HK-2 (cell line): ENCODE measurements around the gene ZCCHC10.
"Not testable (repeated sequence)": the region's sequence is repeated elsewhere in the genome, so short reads cannot be mapped to it uniquely, and the experiment has no call there.

Source experiments
- DNase-seq: peaks from one replicate; pipeline ENCODE4 v3.0.0-alpha.2; 2018; ENCODE audit not compliant: unreplicated experiment

ZCCHC10 gene

DNA sequence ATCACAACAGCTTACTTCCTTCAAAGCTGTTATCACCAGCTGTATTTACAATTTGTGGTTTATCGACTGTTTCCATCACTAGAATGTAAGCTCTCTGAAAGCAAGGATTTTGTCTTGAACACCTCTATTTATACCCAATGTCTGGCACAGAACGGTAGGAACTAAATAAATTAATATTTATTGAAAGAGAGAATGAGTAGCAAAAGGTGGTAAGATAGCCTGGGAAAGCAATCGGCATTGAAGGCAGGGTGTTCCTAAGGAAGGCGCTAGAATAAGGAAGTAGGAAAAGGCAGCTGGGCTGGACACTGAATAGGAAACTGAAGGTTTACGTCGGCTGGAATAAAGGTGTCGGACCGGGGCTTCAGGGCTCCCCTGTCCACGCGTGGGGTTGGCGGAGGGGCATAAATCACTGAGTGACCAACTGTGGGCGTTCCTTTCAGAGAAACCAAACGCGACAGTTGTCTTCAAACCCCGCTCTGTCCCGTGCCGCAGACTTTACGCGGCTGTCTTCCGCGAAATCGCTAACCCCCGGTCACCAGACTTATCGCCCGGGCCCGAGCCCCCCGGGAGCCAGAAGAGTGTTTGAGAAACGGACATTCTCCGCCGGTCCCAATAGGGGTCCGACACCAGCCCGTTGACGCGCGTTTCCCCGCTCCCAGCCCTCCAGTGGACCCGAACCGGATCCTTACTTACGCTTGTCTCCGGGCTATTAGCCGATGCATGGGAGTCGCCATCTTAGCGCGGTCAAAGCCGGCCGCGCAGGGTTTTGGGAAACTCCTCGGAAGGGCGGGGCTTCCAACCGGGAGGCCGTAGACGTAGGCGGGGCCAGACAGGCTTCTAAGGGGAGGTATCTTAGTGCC lies at the start of gene ZCCHC10:
ZCCHC10 (minus strand) TSS at position 746 of the 860 bp plus-strand sequence; CDS start at position 734, 12 bp downstream.
- peak; percentile 80 for DNase-seq

DNA sequence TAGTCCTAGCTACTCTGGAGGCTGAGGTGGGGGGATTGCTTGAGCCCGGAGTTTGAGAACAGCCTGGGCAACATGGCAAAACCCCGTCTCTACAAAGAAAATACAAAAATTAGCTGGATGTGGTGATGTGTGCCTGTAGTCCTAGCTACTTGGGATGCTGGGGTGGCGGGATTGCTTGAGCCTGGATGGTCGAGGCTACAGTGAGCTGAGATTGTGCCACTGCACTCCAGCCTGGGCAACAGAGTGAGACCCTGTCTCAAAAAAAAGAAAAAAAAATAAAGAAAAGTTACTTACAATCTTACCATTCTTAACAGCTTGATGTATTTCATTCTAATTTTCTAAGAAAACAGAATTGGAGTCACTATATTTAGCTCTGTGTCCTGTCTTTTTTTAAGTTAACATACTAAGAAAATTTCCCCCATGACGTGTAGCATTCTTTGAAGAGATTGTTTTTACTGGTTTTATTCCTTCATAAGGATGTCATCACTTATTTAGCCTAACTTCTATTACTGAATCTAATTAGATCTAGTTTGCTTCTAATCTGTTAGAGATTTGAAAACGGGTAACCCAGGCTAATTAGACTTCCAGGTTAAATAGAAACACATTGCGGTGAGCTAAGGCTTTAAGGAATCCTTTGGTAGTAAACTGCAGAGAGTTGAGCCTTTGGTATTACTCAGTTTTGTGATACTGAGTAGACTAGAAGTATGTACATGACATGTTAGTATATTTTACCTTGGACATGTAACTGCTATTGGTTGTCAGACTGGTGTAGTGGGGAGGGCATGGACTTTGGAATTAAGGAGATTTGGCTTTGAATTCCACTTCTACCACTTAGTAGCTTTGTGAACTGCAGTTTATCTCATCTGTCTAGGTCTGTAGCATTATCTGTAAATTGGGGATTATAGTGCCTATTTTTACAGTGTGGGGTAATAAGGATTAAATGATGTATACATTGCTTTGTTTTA lies 49.5 kb upstream of the ZCCHC10 start:
- no peak for DNase-seq

DNA sequence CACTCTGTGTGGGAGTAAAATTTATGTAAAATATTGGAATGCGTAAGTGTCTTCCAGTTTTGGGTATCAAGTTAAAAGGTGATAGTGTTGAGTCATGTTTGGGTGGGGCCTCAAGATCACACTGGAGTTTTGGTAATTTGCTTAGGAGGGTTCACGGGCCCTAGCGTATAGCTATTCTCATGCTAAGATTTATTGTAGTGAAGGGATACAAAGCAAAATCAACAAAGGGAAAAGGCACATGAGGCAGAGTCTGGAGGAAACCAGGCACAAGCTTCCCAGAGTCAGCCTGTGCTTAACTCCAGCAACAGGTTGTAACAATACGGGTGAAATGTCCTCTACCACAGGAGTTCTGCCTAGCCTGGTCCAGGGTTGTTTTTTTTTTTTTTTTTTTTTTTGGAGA lies 45.7 kb upstream of the ZCCHC10 start:
- no peak for DNase-seq

DNA sequence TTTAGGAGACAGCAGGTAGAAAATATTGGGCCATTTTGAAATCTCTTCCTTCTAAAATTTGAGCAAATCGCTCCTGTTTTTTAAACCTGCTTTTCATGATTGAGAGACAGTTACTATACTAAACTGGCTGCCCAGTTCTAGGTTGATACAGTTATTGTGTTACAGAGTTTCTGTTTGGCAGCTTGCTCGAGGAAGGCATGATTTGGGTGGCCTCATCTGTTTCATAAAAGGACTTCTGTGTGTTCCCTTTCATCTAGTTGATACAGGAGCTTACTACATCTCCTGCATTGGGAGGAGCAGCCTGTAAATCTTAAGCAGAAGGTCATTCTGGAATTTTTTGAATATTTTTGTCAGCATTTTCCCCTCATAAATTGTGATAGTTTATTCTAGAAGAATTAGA lies 39.7 kb upstream of the ZCCHC10 start:
- no peak for DNase-seq

DNA sequence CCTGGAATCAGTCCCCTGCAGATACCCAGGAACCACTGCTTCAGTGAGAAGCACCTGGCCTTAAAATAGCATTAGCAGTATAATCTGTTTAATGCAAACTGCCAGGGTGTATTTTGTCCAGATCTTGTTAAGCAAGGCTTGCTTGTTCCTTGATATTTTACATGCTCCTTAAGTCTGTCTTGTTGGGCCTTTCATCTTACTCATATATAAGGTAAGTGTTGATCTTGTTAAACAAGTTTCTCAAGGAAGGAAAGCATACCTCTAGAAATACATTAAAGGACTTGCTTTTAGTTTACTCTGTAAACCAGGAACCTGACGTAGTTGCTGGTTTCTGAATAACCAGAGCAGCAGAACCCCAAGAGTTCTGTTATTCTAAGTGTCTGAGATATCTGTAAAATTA lies 39.1 kb upstream of the ZCCHC10 start:
- DNase-seq = no peak

DNA sequence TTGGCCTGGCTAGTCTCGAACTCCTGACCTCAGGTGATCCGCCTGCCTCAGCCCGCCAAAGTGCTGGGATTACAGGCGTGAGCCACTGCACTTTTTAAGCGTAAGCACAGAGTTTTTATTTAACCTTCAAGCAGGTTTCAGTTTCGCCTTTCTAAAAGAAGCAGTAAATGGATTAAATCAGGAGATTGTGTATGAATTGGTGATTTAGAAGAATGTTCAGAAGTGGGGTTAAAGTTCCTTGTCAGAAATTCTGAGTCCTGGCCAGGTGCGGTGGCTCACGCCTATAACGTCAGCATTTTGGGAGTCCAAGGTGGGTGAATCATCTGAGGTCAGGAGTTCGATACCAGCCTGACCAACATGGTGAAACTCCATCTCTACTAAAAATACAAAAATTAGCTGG lies 37.6 kb upstream of the ZCCHC10 start:
- no peak for DNase-seq

DNA sequence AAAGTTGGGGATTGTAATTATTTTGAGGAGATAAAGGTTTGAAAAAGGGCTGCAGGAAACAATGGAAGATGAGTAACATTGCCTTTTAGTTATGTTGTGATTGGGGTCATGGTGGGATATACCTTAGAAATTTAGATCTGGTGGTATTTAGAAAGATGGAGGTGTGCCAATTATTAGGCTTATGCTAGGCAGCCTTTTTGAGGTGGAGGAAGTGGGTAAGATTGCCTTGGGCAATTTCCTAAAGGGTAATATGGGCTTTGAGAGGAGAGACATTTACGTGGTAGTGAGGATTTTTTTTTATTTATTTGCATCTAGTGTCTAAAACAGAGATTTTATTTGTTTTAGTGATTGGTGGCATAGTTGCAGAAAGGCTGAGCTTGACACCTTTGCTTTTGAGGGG lies 35.9 kb upstream of the ZCCHC10 start:
- no peak for DNase-seq

DNA sequence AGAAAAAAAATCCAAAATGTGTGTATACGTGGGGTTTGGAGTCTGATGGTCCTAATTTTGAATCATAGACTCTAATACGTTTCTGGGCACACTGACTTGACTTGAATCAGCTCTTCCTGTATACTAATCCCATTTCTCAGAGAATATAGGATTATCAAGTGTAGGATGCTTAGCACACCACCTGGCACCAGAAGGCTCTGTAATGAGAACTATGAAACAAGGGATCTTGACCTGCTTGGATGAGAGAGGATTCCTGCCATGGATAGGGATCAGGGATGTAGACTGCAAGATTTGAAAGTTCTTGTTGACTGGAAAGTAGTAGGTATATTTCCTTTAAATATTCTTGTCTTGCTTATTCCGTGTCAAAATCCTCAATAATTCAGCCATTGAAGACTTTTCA lies 33.3 kb upstream of the ZCCHC10 start:
- DNase-seq = no peak

DNA sequence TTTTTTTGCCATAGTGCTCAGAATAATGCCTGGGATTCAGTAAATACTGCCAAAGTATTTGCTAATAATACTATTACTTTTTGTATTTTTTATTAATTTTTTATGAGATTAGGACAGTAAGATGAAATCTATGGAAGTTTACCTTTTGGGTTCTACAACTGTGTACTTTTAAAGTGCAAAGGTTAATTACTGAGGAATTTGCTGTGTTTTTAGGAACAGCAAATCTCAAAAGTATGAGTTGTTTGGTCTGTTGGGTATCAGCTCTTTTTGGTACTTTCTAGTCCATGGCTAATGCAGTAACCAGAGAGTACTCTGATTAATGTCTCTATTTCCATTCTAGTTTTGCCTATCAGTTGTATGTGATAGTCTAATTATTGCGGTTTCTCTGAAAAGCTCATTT lies 30.5 kb upstream of the ZCCHC10 start:
- DNase-seq = no peak

DNA sequence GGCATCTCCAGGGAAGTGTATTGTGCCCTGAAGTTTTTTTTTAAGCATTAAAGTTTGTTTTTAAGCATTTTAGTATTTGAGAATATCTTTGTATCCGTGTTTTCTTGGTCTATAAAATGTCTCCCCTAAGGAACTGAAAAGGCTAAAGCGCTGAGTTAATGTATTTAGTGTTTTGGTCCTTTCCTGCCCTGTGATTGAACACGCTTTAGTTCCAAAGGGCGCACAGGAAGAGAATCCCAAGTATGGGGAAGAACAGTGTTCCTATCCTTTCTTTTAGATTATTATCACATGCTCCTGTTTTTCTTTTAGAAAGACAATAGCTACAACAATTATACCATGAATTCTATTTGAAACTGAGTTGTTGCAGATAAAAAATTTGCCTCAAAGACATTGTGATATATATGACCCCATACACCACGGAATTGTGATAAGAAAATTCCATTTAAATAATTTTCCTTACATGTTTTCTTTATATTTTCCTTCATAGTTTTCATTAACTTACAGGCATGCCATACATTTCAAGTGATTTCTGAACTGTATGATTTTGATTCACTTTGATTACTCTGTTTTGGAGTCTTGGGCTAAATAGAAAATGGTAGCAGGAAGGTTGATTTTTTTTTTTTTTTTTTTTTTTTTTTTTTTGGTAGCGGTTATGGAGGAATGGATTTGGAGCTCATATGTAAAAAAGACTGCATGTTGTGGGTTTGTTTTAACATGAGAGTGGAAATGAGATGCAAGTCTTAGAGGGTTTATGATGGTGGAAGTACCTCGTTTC lies 28.5 kb upstream of the ZCCHC10 start:
- DNase-seq = no peak

DNA sequence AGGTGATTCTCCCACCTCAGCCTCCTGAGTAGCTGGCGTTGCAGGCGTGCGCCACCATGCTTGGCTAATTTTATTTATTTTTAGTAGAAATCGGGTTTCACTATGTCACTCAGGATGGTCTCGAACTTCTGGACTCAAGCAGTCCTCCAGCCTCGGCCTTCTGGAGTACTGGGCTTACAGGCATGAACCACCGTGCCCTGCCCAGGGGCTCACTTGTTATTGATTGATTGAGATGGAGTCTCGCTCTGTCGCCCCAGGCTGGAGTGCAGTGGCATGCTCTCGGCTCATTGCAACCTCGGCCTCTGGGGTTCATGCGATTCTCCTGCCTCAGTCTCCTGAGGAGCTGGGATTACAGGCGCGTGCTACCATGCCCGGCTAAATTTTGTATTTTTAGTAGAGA lies 27.1 kb upstream of the ZCCHC10 start:
- no peak for DNase-seq

DNA sequence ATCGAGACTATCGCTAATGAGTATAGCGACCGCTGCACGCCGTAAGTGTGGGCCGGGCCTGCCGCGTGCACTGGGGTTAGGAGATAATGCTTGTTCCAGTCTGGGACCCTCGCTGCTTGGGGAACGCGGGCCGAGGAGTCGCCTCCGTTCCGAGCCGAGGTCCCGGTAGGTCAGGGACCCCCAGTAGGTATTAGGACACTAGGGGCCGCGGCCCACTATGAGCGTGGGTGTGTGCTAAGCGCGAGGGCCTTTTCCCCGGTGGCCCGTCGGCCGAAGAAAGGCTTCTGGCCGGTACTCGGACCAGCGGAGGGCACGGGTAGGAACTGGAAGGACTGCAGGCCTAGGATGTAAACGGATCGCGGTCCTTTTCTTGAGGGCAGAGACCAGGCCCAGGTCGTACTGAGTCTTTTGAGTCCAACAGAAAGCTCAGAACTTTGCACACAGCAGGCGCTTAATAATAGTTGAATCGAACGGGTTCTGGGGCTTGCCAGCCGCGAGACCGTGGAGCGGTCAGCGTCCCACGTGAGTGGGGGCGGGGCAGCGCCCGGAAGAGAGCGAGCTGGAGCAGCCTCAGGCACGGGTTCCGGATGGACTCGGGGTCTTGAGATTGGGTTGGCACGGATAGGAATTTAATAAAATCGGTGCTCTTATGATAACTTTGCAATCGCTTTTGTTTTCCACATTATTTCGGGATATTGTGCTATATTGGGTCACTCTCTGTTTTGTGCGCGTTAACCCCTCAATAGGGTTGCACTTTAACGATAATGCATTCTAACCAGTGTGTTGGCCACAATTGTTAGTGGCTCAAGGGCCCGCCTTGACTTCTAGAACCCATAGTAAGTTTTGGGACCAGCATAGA lies 26.2 kb upstream of the ZCCHC10 start:
- peak; percentile 51 for DNase-seq

DNA sequence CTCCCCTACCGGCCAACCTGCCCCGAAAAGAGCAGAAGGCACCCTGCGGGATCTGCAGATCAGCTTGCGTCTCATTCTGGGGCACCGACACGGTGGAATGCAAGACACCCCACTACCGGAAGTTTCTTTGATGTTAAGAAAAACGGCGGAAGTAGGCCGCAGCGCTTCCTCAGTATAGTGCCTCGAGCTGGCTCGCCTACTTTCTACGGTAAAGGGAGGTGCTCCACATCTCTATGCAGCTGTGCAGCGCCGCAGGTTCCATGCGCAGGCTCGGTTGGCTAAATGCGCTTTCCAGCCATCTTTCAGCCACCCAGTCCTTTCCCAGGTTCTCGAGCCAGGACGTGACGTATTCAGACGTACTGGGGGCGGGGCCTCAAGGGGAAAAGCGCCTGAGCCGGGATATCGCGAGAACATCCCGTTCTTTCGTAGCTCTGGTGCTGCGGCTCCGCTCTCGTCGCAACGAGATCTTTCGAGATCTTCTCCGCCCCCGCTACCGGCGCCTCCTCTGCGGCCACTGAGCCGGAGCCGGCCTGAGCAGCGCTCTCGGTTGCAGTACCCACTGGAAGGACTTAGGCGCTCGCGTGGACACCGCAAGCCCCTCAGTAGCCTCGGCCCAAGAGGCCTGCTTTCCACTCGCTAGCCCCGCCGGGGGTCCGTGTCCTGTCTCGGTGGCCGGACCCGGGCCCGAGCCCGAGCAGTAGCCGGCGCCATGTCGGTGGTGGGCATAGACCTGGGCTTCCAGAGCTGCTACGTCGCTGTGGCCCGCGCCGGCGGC lies 25.4 kb upstream of the ZCCHC10 start, which contains the start of gene HSPA4:
HSPA4 (plus strand) TSS at position 472 of the 775 bp plus-strand sequence; CDS start at position 710, 238 bp downstream.
- peak; percentile 92 for DNase-seq

DNA sequence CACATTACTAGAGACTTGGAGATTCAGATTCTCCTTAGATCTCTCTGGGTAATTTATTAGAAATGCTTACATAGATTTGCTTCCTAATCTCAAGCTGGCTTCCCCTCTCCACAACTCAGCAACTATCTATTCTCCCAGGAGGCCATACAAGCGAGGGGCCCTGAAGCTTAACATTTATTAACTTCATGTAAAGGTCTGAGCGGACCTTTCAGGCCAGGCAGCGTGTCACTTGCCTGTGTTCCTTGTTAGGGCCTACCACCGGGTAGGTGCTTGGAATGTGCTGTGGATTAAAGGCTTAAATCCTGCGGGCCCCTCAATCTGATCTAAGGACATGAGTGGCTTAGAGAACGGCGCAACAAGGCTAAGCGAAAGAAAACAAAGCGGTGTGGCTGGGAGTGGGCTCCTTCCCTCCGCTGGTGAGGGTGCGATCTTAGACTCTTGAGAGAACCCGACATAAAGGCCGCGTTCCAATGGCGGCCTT lies 24.8 kb upstream of the ZCCHC10 start:
- DNase-seq = no peak

DNA sequence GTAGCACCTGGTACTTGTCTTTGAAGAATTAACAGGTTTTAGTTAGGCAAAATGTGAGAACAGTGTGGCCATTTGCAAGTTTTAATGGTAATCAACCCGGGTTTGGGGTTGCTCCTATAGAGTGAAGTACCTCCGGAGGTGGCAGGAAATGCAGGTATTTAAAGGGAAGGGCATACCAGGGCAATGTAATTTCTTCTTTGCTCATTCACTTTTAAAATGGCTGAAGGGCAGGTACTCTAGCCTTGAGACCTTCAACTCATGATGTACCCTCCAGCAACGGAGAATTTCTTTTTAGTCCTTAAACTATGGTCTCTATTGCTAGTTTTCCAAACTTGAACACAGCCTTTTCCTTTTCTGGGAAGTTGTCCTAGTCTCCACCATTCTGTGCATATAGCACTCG lies 24.2 kb upstream of the ZCCHC10 start:
- no peak for DNase-seq

DNA sequence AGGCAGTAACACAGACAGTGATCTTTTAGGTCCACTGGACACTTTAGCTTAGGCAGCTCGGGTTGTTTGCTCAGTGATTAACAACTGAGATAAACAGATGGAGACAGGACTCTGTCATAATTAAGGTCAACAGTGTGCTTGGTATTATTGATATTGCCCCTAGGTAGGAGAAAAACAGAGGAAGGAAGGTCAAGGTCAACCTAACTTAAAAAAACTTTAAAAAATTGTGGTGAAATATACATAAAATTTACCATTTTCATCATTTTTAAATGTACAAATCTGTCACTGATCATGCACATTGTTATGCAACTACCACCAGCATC lies 23.3 kb upstream of the ZCCHC10 start:
- DNase-seq = no peak

DNA sequence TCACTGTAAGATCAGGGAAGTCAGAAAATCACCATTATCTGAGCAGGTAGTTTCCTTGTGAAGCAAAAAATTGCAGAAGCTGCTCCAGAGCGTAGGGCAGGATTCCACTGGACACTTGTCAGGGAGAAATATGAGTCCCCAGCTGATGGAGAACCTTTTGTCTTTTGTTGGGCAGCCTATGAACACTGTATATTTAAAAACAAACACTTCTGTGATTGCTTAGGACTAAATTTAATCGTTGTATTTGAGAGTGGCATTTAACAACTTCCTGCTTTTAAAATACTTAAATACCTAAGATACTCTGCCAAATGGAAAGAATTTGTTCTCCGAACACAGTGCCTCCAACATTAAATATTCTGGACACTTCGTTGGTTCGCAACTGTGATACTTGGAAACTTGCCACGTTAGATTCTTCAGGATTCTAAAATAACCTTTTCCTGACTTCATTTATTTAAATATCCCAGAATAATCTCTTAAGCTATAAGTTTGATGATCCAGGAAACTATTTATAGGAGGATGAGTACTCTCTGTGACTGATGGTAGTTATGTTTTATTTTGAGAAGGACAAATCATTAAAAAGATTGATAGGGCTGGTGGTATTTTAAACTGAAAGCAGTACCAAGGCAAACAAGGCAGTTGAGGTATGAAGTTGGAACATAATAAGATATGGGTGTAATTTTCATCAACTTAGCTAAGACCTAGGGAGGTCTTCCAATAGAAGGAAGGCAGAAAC lies 22.8 kb upstream of the ZCCHC10 start:
- no peak for DNase-seq

DNA sequence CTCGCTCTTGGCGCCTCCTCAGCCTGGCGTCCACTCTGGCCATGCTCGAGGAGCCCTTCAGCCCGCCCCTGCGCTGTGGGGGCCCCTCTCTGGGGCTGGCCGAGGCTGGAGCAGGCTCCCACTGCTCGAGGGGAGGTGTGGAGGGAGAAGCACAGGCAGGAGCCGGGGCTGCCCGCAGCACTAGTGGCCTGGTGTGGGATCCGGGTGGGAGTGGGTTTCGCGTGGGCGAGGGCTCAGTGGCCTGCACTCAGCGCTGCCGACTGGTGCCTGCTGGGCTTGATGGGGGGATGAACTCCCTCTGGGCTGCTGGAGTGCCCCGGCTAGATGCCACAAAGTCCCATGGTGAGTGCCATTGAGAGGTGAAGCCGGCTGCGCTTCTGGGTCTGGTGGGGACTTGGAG lies 21.1 kb upstream of the ZCCHC10 start:
- no peak for DNase-seq

DNA sequence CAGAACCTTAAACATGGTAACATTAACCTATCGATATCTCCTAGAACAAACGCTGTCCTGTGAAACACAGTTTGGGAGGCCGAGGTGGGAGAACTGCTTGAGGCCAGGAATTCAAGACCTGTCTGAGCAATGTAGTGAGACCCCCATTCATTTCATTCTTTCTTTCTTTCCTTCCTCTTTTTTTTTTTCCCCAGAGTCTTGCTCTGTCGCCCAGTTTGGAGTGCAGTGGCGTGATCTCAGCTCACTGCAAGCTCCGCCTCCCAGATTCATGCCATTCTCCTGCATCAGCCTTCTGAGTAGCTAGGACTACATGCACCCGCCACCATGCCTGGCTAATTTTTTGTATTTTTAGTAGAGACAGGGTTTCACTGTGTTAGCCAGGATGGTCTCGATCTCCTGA lies 20.2 kb upstream of the ZCCHC10 start:
- DNase-seq = not testable (repeated sequence)
